Regular cardiac myocyte (primary cell): ENCODE measurements around the gene LMOD2. TPM values are rescaled to one million over a fixed set of nuclear protein-coding genes. Genes with fewer than 3 reads are reported as not detected.

ENCODE experiments used
- total RNA-seq: library from RNA; depleted of rRNA; stranded (reverse); fragments of >200 nt; gene quantifications from 2 replicates; pipeline ENCODE4 v1.2.3, GENCODE V29; 2014

Gene LMOD2
- total RNA-seq, result not detected in 2 replicates

GRCh38 chr7:123655614-123656013 lies at the start of gene LMOD2:
Gene LMOD2 (plus strand): TSS chr7:123655866. CDS start chr7:123655964, 98 bp downstream.

Other genes with a start within 250 kb of the LMOD2 start
- gene IQUB, start 121.3 kb upstream of the LMOD2 start, total RNA-seq, result 0.19 and 1.1 TPM in 2 replicates
- gene NDUFA5, start 98.0 kb upstream of the LMOD2 start, total RNA-seq, result 34.3 and 35.0 TPM in 2 replicates
- under 0.01 TPM in 1 of 2 replicates, not detected in the other for gene ASB15, start 54.0 kb upstream of the LMOD2 start, total RNA-seq
- gene WASL, start 93.1 kb downstream of the LMOD2 start, total RNA-seq, result 9.6 and 9.8 TPM in 2 replicates
- gene HYAL4, start 189.3 kb downstream of the LMOD2 start, total RNA-seq, result not detected in 2 replicates